IMR-90 (cell line): Measurements from ENCODE around the gene PLCB4. TPM values are rescaled to one million over a fixed set of nuclear protein-coding genes. Genes with fewer than 3 reads are reported as not detected.

ENCODE experiments used
- ATAC-seq: fragments of 200-7000 bp; cut with Tn5 transposase; 2 replicates; pipeline ENCODE4 v1.9.1; 2020; ENCODE audit warnings: low read depth, mild to moderate bottlenecking, moderate library complexity
- BruUV-seq: library from RNA; stranded (reverse); fragments of 400-500 nt; replicated peaks from 2 replicates; lab custom pipeline; 2021; lab: Mats Ljungman, UMichigan
- CTCF ChIA-PET: fragments of 300-600 bp; formaldehyde crosslinking; extraction: SDS; loops from one replicate; lab custom pipeline; 2021; ENCODE audit warnings: antibody characterized with exemption; lab: Yijun Ruan, JAX
- POLR2A ChIA-PET: fragments of 300-600 bp; sonication (Branson Sonifier 250); formaldehyde crosslinking; loops from one replicate; lab custom pipeline; 2022; ENCODE audit warnings: antibody characterized with exemption; ENCODE audit not compliant: unreplicated experiment; lab: Charles Lee
- DNase-seq: peaks from one replicate; pipeline ENCODE4 v3.0.0; 2013
- H2AFZ ChIP-seq: replicated peaks from 2 replicates; pipeline ENCODE3; 2013; ENCODE audit warnings: low read length, mild to moderate bottlenecking; ENCODE audit not compliant: poor library complexity
- H2AK5ac ChIP-seq: 2 replicates; pipeline ENCODE4 v1.6.1; 2013; ENCODE audit warnings: low read depth, low read length, inconsistent platforms
- H2AK9ac ChIP-seq: replicated peaks from 2 replicates; pipeline ENCODE3; 2013; ENCODE audit warnings: mild to moderate bottlenecking, low read depth, low read length, moderate library complexity; ENCODE audit not compliant: poor library complexity
- H2BK120ac ChIP-seq: 2 replicates; pipeline ENCODE4 v1.6.1; 2013; ENCODE audit warnings: low read depth, low read length, inconsistent platforms
- H2BK15ac ChIP-seq: 3 replicates; pipeline ENCODE4 v1.6.1; 2013; ENCODE audit warnings: low read depth, low read length, inconsistent platforms
- H2BK20ac ChIP-seq: 2 replicates; pipeline ENCODE4 v1.6.1; 2013; ENCODE audit warnings: low read depth, mild to moderate bottlenecking, inconsistent platforms, low read length, moderate library complexity
- H2BK5ac ChIP-seq: 2 replicates; pipeline ENCODE4 v1.6.1; 2013; ENCODE audit warnings: mild to moderate bottlenecking, low read depth, low read length, inconsistent platforms; ENCODE audit not compliant: poor library complexity, severe bottlenecking
- H3K14ac ChIP-seq: replicated peaks from 2 replicates; pipeline ENCODE4 v1.6.1; 2013; ENCODE audit warnings: low read depth, low read length, inconsistent platforms
- H3K18ac ChIP-seq: 2 replicates; pipeline ENCODE4 v1.6.1; 2013; ENCODE audit warnings: low read depth, low read length, control low read depth
- H3K23ac ChIP-seq: 2 replicates; pipeline ENCODE4 v1.6.1; 2013; ENCODE audit warnings: low read depth, low read length, inconsistent platforms
- H3K27ac ChIP-seq: 2 replicates; pipeline ENCODE4 v1.5.1; 2013; ENCODE audit warnings: mild to moderate bottlenecking, control low read depth, low read length; ENCODE audit not compliant: insufficient read depth
- H3K27me3 ChIP-seq: 2 replicates; pipeline ENCODE4 v1.6.1; 2013; ENCODE audit warnings: low read length; ENCODE audit not compliant: control insufficient read depth, insufficient read depth
- H3K36me3 ChIP-seq: 2 replicates; pipeline ENCODE4 v1.6.1; 2013; ENCODE audit warnings: low read length, mixed read lengths; ENCODE audit not compliant: control insufficient read depth, insufficient read depth
- H3K4ac ChIP-seq: 2 replicates; pipeline ENCODE4 v1.6.1; 2013; ENCODE audit warnings: low read depth, low read length, inconsistent platforms
- H3K4me1 ChIP-seq: 2 replicates; pipeline ENCODE4 v1.6.1; 2013; ENCODE audit warnings: low read length, mixed read lengths; ENCODE audit not compliant: control insufficient read depth, insufficient read depth
- H3K4me2 ChIP-seq: 2 replicates; pipeline ENCODE4 v1.6.1; 2013; ENCODE audit warnings: low read depth, mild to moderate bottlenecking, control low read depth, low read length, moderate library complexity
- H3K4me3 ChIP-seq: 2 replicates; pipeline ENCODE4 v1.5.1; 2013; ENCODE audit warnings: low read depth, mild to moderate bottlenecking, control low read depth, low read length, moderate library complexity; ENCODE audit not compliant: insufficient read depth
- H3K56ac ChIP-seq: 2 replicates; pipeline ENCODE4 v1.6.1; 2013; ENCODE audit warnings: low read length, inconsistent platforms; ENCODE audit not compliant: insufficient read depth; ENCODE audit errors: extremely low read depth
- H3K79me1 ChIP-seq, 2 experiments: 2 replicates each; pipeline ENCODE4 v1.6.1; 2013; ENCODE audit warnings: low read length in 2 of 2, inconsistent platforms in 1 of 2, low read depth in 1 of 2
- H3K9ac ChIP-seq: 2 replicates; pipeline ENCODE4 v1.6.1; 2013; ENCODE audit warnings: low read depth, low read length, control low read depth
- H3K9me1 ChIP-seq: 2 replicates; pipeline ENCODE4 v1.6.1; 2013; ENCODE audit warnings: low read length, inconsistent platforms; ENCODE audit not compliant: insufficient read depth
- H3K9me3 ChIP-seq: 2 replicates; pipeline ENCODE4 v1.6.1; 2013; ENCODE audit warnings: low read length; ENCODE audit not compliant: control insufficient read depth, insufficient read depth
- H4K20me1 ChIP-seq: 2 replicates; pipeline ENCODE4 v1.6.1; 2013; ENCODE audit warnings: low read length, inconsistent platforms; ENCODE audit not compliant: insufficient read depth
- H4K5ac ChIP-seq: 2 replicates; pipeline ENCODE4 v1.6.1; 2013; ENCODE audit warnings: mild to moderate bottlenecking, low read depth, low read length, control low read depth
- H4K8ac ChIP-seq, 2 experiments: 2 replicates each; pipeline ENCODE4 v1.6.1; 2013; ENCODE audit warnings: low read depth in 2 of 2, low read length in 2 of 2, control low read depth in 1 of 2, inconsistent platforms in 1 of 2
- H4K91ac ChIP-seq: 2 replicates; pipeline ENCODE4 v1.6.1; 2013; ENCODE audit warnings: low read depth, low read length, inconsistent platforms; ENCODE audit not compliant: insufficient read depth
- BHLHE40 ChIP-seq: fragments of 150-350 bp; IDR thresholded peaks from 2 replicates; pipeline ENCODE4 v1.6.1; 2016; ENCODE audit warnings: mild to moderate bottlenecking, low read depth, low read length
- CEBPB ChIP-seq: IDR thresholded peaks from 2 replicates; pipeline ENCODE4 v1.6.1; 2012; ENCODE audit warnings: low read depth, low read length, improper control_type of control experiment
- CHD1 ChIP-seq: IDR thresholded peaks from 2 replicates; pipeline ENCODE4 v1.6.1; 2012; ENCODE audit warnings: low read depth, low read length, improper control_type of control experiment
- FOS ChIP-seq: fragments of 150-350 bp; IDR thresholded peaks from 2 replicates; pipeline ENCODE4 v1.6.1; 2016; ENCODE audit warnings: low read depth, low read length
- MAFK ChIP-seq: IDR thresholded peaks from 2 replicates; pipeline ENCODE4 v1.6.1; 2012; ENCODE audit warnings: low read depth, low read length, improper control_type of control experiment
- MAZ ChIP-seq: IDR thresholded peaks from 2 replicates; pipeline ENCODE4 v1.6.1; 2012; ENCODE audit warnings: low read depth, mild to moderate bottlenecking, low read length, improper control_type of control experiment, moderate library complexity, borderline replicate concordance
- MXI1 ChIP-seq: IDR thresholded peaks from 2 replicates; pipeline ENCODE4 v1.6.1; 2012; ENCODE audit warnings: low read depth, mild to moderate bottlenecking, low read length, moderate library complexity, borderline replicate concordance
- NFE2L2 ChIP-seq: fragments of 150-350 bp; IDR thresholded peaks from 2 replicates; pipeline ENCODE4 v1.6.1; 2016; ENCODE audit warnings: low read depth, mild to moderate bottlenecking, low read length
- POLR2A ChIP-seq: IDR thresholded peaks from 2 replicates; pipeline ENCODE4 v1.6.1; 2012; ENCODE audit warnings: mild to moderate bottlenecking, low read depth, low read length
- RAD21 ChIP-seq: IDR thresholded peaks from 2 replicates; pipeline ENCODE4 v1.6.1; 2012; ENCODE audit warnings: low read length, improper control_type of control experiment
- RCOR1 ChIP-seq: IDR thresholded peaks from 2 replicates; pipeline ENCODE4 v1.6.1; 2012; ENCODE audit warnings: mild to moderate bottlenecking, low read length, improper control_type of control experiment; ENCODE audit not compliant: insufficient replicate concordance
- RFX5 ChIP-seq: IDR thresholded peaks from 2 replicates; pipeline ENCODE4 v1.8.0; 2012; ENCODE audit warnings: low read depth, mild to moderate bottlenecking, low read length, moderate library complexity
- SMC3 ChIP-seq: fragments of 150-350 bp; IDR thresholded peaks from 2 replicates; pipeline ENCODE4 v1.6.1; 2016; ENCODE audit warnings: low read depth, mild to moderate bottlenecking, antibody characterized with exemption, low read length, moderate library complexity
- WGBS, 2 experiments: methylation state at CpG; one replicate each; pipeline versions ENCODE4 v1.1.5 to v1.1.7; 2013; ENCODE audit warnings: missing lambda C conversion rate in 2 of 2; ENCODE audit not compliant: insufficient read length in 1 of 2; ENCODE audit errors: extremely low coverage in 2 of 2; 5-methylcytosine and 5-hydroxymethylcytosine counted together
- dilution Hi-C: fragments of 300-500 bp; cut with HindIII; formaldehyde crosslinking; loops from one replicate; pipeline ENCODE4 v1.14.3; 2018; ENCODE audit warnings: low sequenced_read_pairs; ENCODE audit not compliant: unreplicated experiment
- in situ Hi-C: fragments of 300-500 bp; cut with MboI; formaldehyde crosslinking; loops from 3 replicates; pipeline ENCODE4 v1.14.3; 2019; ENCODE audit warnings: low sequenced_read_pairs, inconsistent platforms, mixed read lengths
- intact Hi-C: fragments of 100-400 bp; cut with micrococcal nuclease; formaldehyde crosslinking; loops from 2 replicates; pipeline ENCODE4 v1.10.0; 2022
- polyA plus RNA-seq, 3 experiments: library from polyadenylated mRNA; depleted of rRNA; stranded (reverse); fragments of >200 nt; gene quantifications; 2 replicates each; pipeline ENCODE4 v1.2.3, GENCODE V29; 2012; ENCODE audit warnings: low replicate concordance in 1 of 3
- total RNA-seq: library from RNA; depleted of rRNA; stranded (reverse); fragments of >200 nt; gene quantifications from 2 replicates; pipeline ENCODE4 v1.2.3, GENCODE V29; 2012
- TF ChIP-seq, protein P1 (sequence below): conservative IDR thresholded peaks from 2 replicates; pipeline ENCODE4 v1.5.1; 2012; ENCODE audit warnings: mild to moderate bottlenecking, low read depth, low read length, improper control_type of control experiment
- TF ChIP-seq, protein P2 (sequence below): fragments of 150-350 bp; IDR thresholded peaks from 2 replicates; pipeline ENCODE4 v1.6.1; 2017; ENCODE audit warnings: mild to moderate bottlenecking, antibody characterized with exemption, low read length, low read depth

Gene PLCB4
- total and polyA plus RNA-seq, 2 of the 4 experiments (the other 2 are of a cell fraction): 12.5 to 24.0 TPM

DNA sequence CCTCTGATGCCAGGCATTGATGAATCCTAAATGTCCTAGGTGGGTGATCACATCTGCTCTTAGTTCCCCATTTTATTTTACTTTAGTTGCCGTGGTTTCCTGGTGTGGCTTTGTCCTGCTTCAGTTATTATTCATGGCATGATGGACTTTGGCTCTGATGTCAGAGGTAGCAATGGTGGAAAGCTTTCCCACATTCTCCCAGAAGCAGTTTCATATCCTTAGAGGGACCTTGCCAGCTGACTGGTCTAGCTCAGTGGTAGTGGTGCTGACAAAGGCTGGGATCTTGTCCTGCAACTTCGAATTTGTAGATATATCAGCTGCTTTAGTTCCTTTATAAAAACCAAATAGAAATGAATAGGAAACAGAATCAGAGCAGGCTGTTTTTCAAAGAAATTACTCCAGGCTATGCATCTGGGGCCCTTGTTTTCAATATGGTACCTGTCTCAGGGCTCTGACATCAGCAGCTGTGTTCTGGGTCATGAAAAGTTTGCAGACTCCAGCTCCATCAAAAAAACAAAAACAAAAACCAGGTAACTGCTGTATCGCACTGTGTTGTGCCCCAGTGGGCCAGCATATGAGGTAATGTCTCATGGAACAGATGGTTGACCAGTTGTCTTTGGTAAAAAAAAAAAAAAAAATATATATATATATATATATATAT, 133.7 kb downstream of the PLCB4 start:
- peaks cover 8% of the 10 kb centered on the region for H3K9me1 ChIP-seq
- peaks cover 18% of the 10 kb centered on the region for H3K4me1 ChIP-seq
- no peak overlapping the region for H2AFZ ChIP-seq
- H2AK5ac ChIP-seq: 0 out of 2 replicates have a peak overlapping the region, but pooled peaks have one; percentile 20
- peaks cover 4% of the 10 kb centered on the region; the same call in 1 of the 2 replicates for H4K20me1 ChIP-seq
- WGBS, 2 experiments: no CpG with 5 or more reads among the region's 3 CpGs
- H4K91ac ChIP-seq: no peak overlapping the region
- H3K23ac ChIP-seq: no peak overlapping the region
- H3K56ac ChIP-seq: no peak overlapping the region
- no peaks in the 10 kb centered on the region for H3K27me3 ChIP-seq
- no peaks in the 10 kb centered on the region for H3K9me3 ChIP-seq
- H2AK9ac ChIP-seq: no peak overlapping the region
- no peak for ATAC-seq
- H4K8ac ChIP-seq: no peak overlapping the region
- H4K5ac ChIP-seq: 0 out of 2 replicates have a peak overlapping the region, but pooled peaks have one; percentile 29
- POLR2A ChIA-PET: interaction anchor here (0.7 kb wide), 1 partner anchor 19 kb away, joined by 14 read pairs; no protein-coding TSS in a partner anchor
- dilution Hi-C loops (no loop called here), in situ Hi-C loops (no loop called here), intact Hi-C loops (no loop called here)
- no peak overlapping the region for H3K27ac ChIP-seq
- BruUV-seq: no TSS peak
- H3K9ac ChIP-seq: no peak overlapping the region
- no peak overlapping the region for H2BK20ac ChIP-seq
- H3K79me1 ChIP-seq: peaks cover 17 to 58% of the 10 kb centered on the region in 2 experiments
- H3K4me2 ChIP-seq: no peak overlapping the region
- H3K14ac ChIP-seq: peak overlapping the region; percentile 40; the same call in 1 of the 2 replicates
- peak overlapping the region; percentile 20; the same call in 1 of the 3 replicates for H2BK15ac ChIP-seq
- H2BK5ac ChIP-seq: no peak overlapping the region
- peak overlapping the region; percentile 14; the same call in 1 of the 2 replicates for H3K4ac ChIP-seq
- DNase-seq: no peak
- no peak overlapping the region for H3K4me3 ChIP-seq
- CTCF ChIA-PET: interaction anchor here (0.7 kb wide), 1 partner anchor 157 kb away, joined by 3 read pairs; no protein-coding TSS in a partner anchor
- H3K18ac ChIP-seq: peak overlapping the region; percentile 52; the same call in 1 of the 2 replicates
- H3K36me3 ChIP-seq: no peaks in the 10 kb centered on the region
- 0 out of 2 replicates have a peak overlapping the region, but pooled peaks have one; percentile 32 for H2BK120ac ChIP-seq
- no peak for TF ChIP-seq CEBPB
- TF ChIP-seq MAFK: no peak
- TF ChIP-seq MAZ: no peak
- TF ChIP-seq BHLHE40: no peak
- TF ChIP-seq RAD21: no peak
- TF ChIP-seq NFE2L2: no peak
- no peak for TF ChIP-seq POLR2A
- TF ChIP-seq CHD1: no peak
- TF ChIP-seq SMC3: no peak
- TF ChIP-seq RCOR1: no peak
- TF ChIP-seq RFX5: no peak
- TF ChIP-seq, protein P1, sequence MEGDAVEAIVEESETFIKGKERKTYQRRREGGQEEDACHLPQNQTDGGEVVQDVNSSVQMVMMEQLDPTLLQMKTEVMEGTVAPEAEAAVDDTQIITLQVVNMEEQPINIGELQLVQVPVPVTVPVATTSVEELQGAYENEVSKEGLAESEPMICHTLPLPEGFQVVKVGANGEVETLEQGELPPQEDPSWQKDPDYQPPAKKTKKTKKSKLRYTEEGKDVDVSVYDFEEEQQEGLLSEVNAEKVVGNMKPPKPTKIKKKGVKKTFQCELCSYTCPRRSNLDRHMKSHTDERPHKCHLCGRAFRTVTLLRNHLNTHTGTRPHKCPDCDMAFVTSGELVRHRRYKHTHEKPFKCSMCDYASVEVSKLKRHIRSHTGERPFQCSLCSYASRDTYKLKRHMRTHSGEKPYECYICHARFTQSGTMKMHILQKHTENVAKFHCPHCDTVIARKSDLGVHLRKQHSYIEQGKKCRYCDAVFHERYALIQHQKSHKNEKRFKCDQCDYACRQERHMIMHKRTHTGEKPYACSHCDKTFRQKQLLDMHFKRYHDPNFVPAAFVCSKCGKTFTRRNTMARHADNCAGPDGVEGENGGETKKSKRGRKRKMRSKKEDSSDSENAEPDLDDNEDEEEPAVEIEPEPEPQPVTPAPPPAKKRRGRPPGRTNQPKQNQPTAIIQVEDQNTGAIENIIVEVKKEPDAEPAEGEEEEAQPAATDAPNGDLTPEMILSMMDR: no peak
- TF ChIP-seq, protein P2, sequence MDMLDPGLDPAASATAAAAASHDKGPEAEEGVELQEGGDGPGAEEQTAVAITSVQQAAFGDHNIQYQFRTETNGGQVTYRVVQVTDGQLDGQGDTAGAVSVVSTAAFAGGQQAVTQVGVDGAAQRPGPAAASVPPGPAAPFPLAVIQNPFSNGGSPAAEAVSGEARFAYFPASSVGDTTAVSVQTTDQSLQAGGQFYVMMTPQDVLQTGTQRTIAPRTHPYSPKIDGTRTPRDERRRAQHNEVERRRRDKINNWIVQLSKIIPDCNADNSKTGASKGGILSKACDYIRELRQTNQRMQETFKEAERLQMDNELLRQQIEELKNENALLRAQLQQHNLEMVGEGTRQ: no peak
- TF ChIP-seq MXI1: no peak
- no peak for TF ChIP-seq FOS
